ENCODE measurements around the gene SLC22A17. TPM values are rescaled to one million over a fixed set of nuclear protein-coding genes. Genes with fewer than 3 reads are reported as not detected.

SLC22A17 gene
- total RNA-seq, 1 experiment from 2014 or later: not detected

DNA sequence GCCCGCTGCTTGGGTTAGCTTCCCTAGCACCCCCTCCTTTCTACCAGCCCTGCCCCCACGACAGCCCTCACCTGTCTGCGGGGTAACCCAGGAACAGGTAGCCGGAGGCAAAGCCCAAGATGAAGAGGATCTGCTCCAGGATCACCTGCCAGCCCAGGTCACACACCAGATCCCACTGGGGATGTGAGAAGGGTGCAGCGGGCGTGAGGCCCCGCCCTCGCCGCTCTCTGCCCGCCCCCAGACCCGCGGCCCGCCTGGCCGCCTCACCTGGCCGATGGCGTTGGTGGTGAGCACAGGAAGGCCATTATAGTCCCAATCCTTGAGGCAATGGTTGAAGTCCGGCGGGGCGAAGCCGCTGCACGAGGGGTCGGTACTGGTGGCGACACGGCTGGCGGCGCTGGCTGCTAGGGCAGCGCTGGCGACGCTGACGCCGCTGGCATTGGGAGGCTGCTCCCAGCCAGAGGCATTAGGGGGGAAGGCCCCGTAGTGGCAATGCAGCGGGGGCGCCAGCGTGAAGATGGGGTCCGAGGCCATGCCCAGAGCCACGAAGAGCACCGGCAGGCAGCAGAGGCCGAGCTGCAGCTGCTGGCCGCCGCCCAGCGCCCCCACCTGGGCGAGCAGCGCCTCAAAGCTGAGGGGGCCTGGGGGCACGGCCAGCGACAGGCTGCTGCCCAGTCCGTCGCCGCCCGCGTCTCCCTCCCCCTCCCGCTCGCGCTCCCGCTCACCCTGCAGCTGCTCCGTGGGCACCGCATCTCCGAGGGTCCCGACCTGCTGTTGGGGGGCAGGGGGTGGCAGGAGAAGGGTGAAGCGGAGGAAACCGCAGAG is 794 bp downstream of the SLC22A17 start:
- Histone ChIP-seq H3K4me1 (replicated peaks; ENCODE audit: insufficient read depth) (no peaks in the 10 kb centered on the region), H2AFZ (no peak overlapping the region), H3K4me2 (no peak overlapping the region), H3K9me3 (ENCODE audit: insufficient read depth, low read depth) (no peaks in the 10 kb centered on the region), H3K79me2 (ENCODE audit: low read depth) (no peaks in the 10 kb centered on the region), H3F3A (ENCODE audit: insufficient read depth, low read depth) (no peaks in the 10 kb centered on the region), H3K27me3 (ENCODE audit: insufficient read depth, low read depth) (peaks cover 56% of the 10 kb centered on the region), H3K9me2 (ENCODE audit: insufficient read depth) (no peaks in the 10 kb centered on the region), H3K27ac (no peak overlapping the region), H3K36me3 (ENCODE audit: low read depth) (no peaks in the 10 kb centered on the region), H4K20me1 (ENCODE audit: insufficient read depth) (no peaks in the 10 kb centered on the region), H3K4me3 (no peak overlapping the region)
- no TSS peak for BruUV-seq (replicated peaks)
- DNase-seq: no peak
- TF ChIP-seq, protein P1, sequence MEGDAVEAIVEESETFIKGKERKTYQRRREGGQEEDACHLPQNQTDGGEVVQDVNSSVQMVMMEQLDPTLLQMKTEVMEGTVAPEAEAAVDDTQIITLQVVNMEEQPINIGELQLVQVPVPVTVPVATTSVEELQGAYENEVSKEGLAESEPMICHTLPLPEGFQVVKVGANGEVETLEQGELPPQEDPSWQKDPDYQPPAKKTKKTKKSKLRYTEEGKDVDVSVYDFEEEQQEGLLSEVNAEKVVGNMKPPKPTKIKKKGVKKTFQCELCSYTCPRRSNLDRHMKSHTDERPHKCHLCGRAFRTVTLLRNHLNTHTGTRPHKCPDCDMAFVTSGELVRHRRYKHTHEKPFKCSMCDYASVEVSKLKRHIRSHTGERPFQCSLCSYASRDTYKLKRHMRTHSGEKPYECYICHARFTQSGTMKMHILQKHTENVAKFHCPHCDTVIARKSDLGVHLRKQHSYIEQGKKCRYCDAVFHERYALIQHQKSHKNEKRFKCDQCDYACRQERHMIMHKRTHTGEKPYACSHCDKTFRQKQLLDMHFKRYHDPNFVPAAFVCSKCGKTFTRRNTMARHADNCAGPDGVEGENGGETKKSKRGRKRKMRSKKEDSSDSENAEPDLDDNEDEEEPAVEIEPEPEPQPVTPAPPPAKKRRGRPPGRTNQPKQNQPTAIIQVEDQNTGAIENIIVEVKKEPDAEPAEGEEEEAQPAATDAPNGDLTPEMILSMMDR (conservative IDR thresholded peaks at IDR 0.05): no peak
- no peak for TF ChIP-seq EZH2 (IDR thresholded peaks at IDR 0.05; ENCODE audit: low read depth)
- intact Hi-C loops (cut with micrococcal nuclease; ENCODE audit: unreplicated experiment): no loop called here
- ChIA-PET POLR2A (ENCODE audit: unreplicated experiment) (no interaction called here), CTCF (no interaction called here)

- intact Hi-C loops (cut with micrococcal nuclease; ENCODE audit: unreplicated experiment): no loop called here
- H3K9me3 ChIP-seq (ENCODE audit: insufficient read depth, low read depth): no peaks in the 10 kb centered on the region; the same call in 1 of the 2 replicates
- no peak overlapping the region for H3K4me2 ChIP-seq
- H3K4me1 ChIP-seq (replicated peaks; ENCODE audit: insufficient read depth): no peaks in the 10 kb centered on the region
- CTCF ChIA-PET: no interaction called here
- POLR2A ChIA-PET (ENCODE audit: unreplicated experiment): no interaction called here
- DNase-seq: no peak
- no peaks in the 10 kb centered on the region for H3K79me2 ChIP-seq (ENCODE audit: low read depth)
- no peak overlapping the region for H3K4me3 ChIP-seq
- H3K27me3 ChIP-seq (ENCODE audit: insufficient read depth, low read depth): peaks cover 45% of the 10 kb centered on the region
- BruUV-seq (replicated peaks): no TSS peak
- no peak overlapping the region for H2AFZ ChIP-seq
- H3K9me2 ChIP-seq (ENCODE audit: insufficient read depth): no peaks in the 10 kb centered on the region
- TF ChIP-seq, protein P1 (conservative IDR thresholded peaks at IDR 0.05): no peak
- no peak for TF ChIP-seq EZH2 (IDR thresholded peaks at IDR 0.05; ENCODE audit: low read depth)
- H4K20me1 ChIP-seq (ENCODE audit: insufficient read depth): no peaks in the 10 kb centered on the region
- no peaks in the 10 kb centered on the region for H3K36me3 ChIP-seq (ENCODE audit: low read depth)
- no peak overlapping the region for H3K27ac ChIP-seq
- no peaks in the 10 kb centered on the region for H3F3A ChIP-seq (ENCODE audit: insufficient read depth, low read depth)
Measured at GRCh38 chr14:23349156-23349845, 3.4 kb downstream of the SLC22A17 start.

DNA sequence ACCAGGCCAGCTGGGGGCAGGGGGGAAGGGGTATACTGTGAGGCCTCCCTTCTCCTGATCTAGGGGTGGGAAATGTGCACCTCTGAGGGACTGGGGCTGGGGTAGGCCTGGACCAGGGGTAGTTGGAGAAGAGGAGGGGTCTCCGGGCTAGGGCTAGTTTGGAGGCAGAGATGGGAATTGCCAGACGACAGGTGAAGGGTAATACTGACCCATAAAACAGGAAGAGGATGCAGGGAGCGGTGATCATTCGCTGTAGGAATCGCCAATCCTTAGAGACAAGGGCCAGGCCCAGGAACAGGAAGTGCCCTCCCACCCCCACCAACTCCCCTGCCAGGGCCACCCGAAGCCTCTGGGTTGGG is 4.4 kb downstream of the SLC22A17 start:
- no peaks in the 10 kb centered on the region for H3F3A ChIP-seq (ENCODE audit: insufficient read depth, low read depth)
- H3K4me1 ChIP-seq (replicated peaks; ENCODE audit: insufficient read depth): no peaks in the 10 kb centered on the region
- POLR2A ChIA-PET (ENCODE audit: unreplicated experiment): no interaction called here
- no peak for DNase-seq
- no peak overlapping the region for H3K4me3 ChIP-seq
- no peak for TF ChIP-seq EZH2 (IDR thresholded peaks at IDR 0.05; ENCODE audit: low read depth)
- TF ChIP-seq, protein P1 (conservative IDR thresholded peaks at IDR 0.05): no peak
- H3K79me2 ChIP-seq (ENCODE audit: low read depth): no peaks in the 10 kb centered on the region
- BruUV-seq (replicated peaks): no TSS peak
- H3K9me2 ChIP-seq (ENCODE audit: insufficient read depth): no peaks in the 10 kb centered on the region
- no peaks in the 10 kb centered on the region for H3K36me3 ChIP-seq (ENCODE audit: low read depth)
- H2AFZ ChIP-seq: no peak overlapping the region
- no peaks in the 10 kb centered on the region; the same call in 1 of the 2 replicates for H3K9me3 ChIP-seq (ENCODE audit: insufficient read depth, low read depth)
- no peaks in the 10 kb centered on the region for H4K20me1 ChIP-seq (ENCODE audit: insufficient read depth)
- intact Hi-C loops (cut with micrococcal nuclease; ENCODE audit: unreplicated experiment): no loop called here
- peaks cover 44% of the 10 kb centered on the region for H3K27me3 ChIP-seq (ENCODE audit: insufficient read depth, low read depth)
- CTCF ChIA-PET: interaction anchor here (0.5 kb wide), 1 partner anchor 704 kb away, joined by 3 read pairs; no protein-coding TSS in a partner anchor
- H3K27ac ChIP-seq: no peak overlapping the region
- no peak overlapping the region for H3K4me2 ChIP-seq
